ENCODE results near the gene NADK. TPM values are rescaled to one million over a fixed set of nuclear protein-coding genes. Genes with fewer than 3 reads are reported as not detected.

Gene NADK
- total RNA-seq, 1 donor from 2014 or later = 90.1 TPM

- Histone ChIP-seq H3K27me3 (no peaks in the 10 kb centered on the region), H3K27ac (no peak overlapping the region), H3K36me3 (peaks cover 0 to 32% of the 10 kb centered on the region in 2 donors), H3K9me3 (no peaks in the 10 kb centered on the region), H3K4me1 (no peaks in the 10 kb centered on the region), H3K4me3 (no peak overlapping the region)
- intact Hi-C loops (cut with DNase I) = no loop called here
- no peak for DNase-seq (ENCODE audit: extremely low spot score in 2 of 2)
- TF ChIP-seq POLR2A (IDR thresholded peaks at IDR 0.05) (no peak), CTCF (IDR thresholded peaks at IDR 0.05) (no peak)
Observed at GRCh38 chr1:1817221-1817620, 39.0 kb upstream of the NADK start.

- H3K27me3 ChIP-seq = no peaks in the 10 kb centered on the region
- H3K36me3 ChIP-seq = peaks cover 0 to 32% of the 10 kb centered on the region in 2 donors
- intact Hi-C loops (cut with DNase I) = no loop called here
Observed at GRCh38 chr1:1815606-1816281, 37.5 kb upstream of the NADK start.

GRCh38 chr1:1809489-1809888 is 31.2 kb upstream of the NADK start:
- no peak for TF ChIP-seq CTCF (IDR thresholded peaks at IDR 0.05)
- no peak for TF ChIP-seq POLR2AphosphoS5 (IDR thresholded peaks at IDR 0.05; ENCODE audit: insufficient read depth in 1 of 2, low read depth in 1 of 2)
- no peak for TF ChIP-seq POLR2A (IDR thresholded peaks at IDR 0.05)
- no peak overlapping the region for H3K27ac ChIP-seq
- no peak overlapping the region for H3K4me3 ChIP-seq
- intact Hi-C loops (cut with DNase I) = no loop called here
- H3K9me3 ChIP-seq = no peaks in the 10 kb centered on the region
- H3K27me3 ChIP-seq = no peaks in the 10 kb centered on the region
- peaks cover 0 to 36% of the 10 kb centered on the region in 2 donors for H3K36me3 ChIP-seq
- no peaks in the 10 kb centered on the region for H3K4me1 ChIP-seq
- DNase-seq (ENCODE audit: extremely low spot score in 2 of 2) = no peak

More at GRCh38 chr1:1815606-1816281, 37.5 kb upstream of the NADK start:
- Histone ChIP-seq H3K4me3 (no peak overlapping the region), H3K4me1 (no peaks in the 10 kb centered on the region), H3K9me3 (no peaks in the 10 kb centered on the region), H3K27ac (no peak overlapping the region)
- TF ChIP-seq POLR2AphosphoS5 (IDR thresholded peaks at IDR 0.05; ENCODE audit: insufficient read depth in 1 of 2, low read depth in 1 of 2) (no peak), POLR2A (IDR thresholded peaks at IDR 0.05) (no peak), CTCF (IDR thresholded peaks at IDR 0.05) (no peak)
- DNase-seq (ENCODE audit: extremely low spot score in 2 of 2) = no peak

GRCh38 chr1:1808206-1808605 is 29.9 kb upstream of the NADK start:
- intact Hi-C loops (cut with DNase I) = no loop called here
- peaks cover 0 to 36% of the 10 kb centered on the region in 2 donors for H3K36me3 ChIP-seq
- no peaks in the 10 kb centered on the region for H3K4me1 ChIP-seq
- no peak for TF ChIP-seq POLR2A (IDR thresholded peaks at IDR 0.05)
- TF ChIP-seq CTCF (IDR thresholded peaks at IDR 0.05) = no peak
- TF ChIP-seq POLR2AphosphoS5 (IDR thresholded peaks at IDR 0.05; ENCODE audit: insufficient read depth in 1 of 2, low read depth in 1 of 2) = no peak
- no peaks in the 10 kb centered on the region for H3K27me3 ChIP-seq
- no peak for DNase-seq (ENCODE audit: extremely low spot score in 2 of 2)
- no peak overlapping the region for H3K27ac ChIP-seq
- H3K9me3 ChIP-seq = no peaks in the 10 kb centered on the region
- H3K4me3 ChIP-seq = no peak overlapping the region

- intact Hi-C loops (cut with DNase I) = no loop called here
- Histone ChIP-seq H3K27ac (no peak overlapping the region), H3K4me3 (no peak overlapping the region), H3K9me3 (no peaks in the 10 kb centered on the region), H3K27me3 (no peaks in the 10 kb centered on the region), H3K36me3 (peaks cover 0 to 37% of the 10 kb centered on the region in 2 donors), H3K4me1 (no peaks in the 10 kb centered on the region)
- DNase-seq (ENCODE audit: extremely low spot score in 2 of 2) = no peak
- TF ChIP-seq CTCF (IDR thresholded peaks at IDR 0.05) (no peak), POLR2A (IDR thresholded peaks at IDR 0.05) (no peak), POLR2AphosphoS5 (IDR thresholded peaks at IDR 0.05; ENCODE audit: insufficient read depth in 1 of 2, low read depth in 1 of 2) (no peak)
Observed at GRCh38 chr1:1806890-1807289, 28.6 kb upstream of the NADK start.

All from vagina (tissue), 2 donors.